GM10248 (cell line): ENCODE data around the gene METTL25B.

Experiments used
- CTCF ChIA-PET: fragments of 300-600 bp; sonication (Branson Sonifier 250); formaldehyde crosslinking; extraction: SDS; loops from one replicate; lab custom pipeline; 2021; ENCODE audit warnings: antibody characterized with exemption; lab: Yijun Ruan, JAX
- POLR2A ChIA-PET: fragments of 350-650 bp; sonication (Branson Sonifier 250); formaldehyde crosslinking; extraction: SDS; loops from one replicate; lab custom pipeline; 2020; ENCODE audit warnings: antibody characterized with exemption; lab: Yijun Ruan, JAX
- DNase-seq: peaks from one replicate; pipeline ENCODE4 v3.0.0; 2012; ENCODE audit errors: extremely low spot score
- TF ChIP-seq, protein P1 (sequence below): IDR thresholded peaks from 2 replicates; pipeline ENCODE4 v1.5.1; 2012; ENCODE audit warnings: mild to moderate bottlenecking, low read depth; ENCODE audit errors: extremely low read depth, missing control alignments, control extremely low read depth

METTL25B gene

GRCh38 chr1:156697481-156697880 is 30.8 kb upstream of the METTL25B start:
- TF ChIP-seq, protein P1, sequence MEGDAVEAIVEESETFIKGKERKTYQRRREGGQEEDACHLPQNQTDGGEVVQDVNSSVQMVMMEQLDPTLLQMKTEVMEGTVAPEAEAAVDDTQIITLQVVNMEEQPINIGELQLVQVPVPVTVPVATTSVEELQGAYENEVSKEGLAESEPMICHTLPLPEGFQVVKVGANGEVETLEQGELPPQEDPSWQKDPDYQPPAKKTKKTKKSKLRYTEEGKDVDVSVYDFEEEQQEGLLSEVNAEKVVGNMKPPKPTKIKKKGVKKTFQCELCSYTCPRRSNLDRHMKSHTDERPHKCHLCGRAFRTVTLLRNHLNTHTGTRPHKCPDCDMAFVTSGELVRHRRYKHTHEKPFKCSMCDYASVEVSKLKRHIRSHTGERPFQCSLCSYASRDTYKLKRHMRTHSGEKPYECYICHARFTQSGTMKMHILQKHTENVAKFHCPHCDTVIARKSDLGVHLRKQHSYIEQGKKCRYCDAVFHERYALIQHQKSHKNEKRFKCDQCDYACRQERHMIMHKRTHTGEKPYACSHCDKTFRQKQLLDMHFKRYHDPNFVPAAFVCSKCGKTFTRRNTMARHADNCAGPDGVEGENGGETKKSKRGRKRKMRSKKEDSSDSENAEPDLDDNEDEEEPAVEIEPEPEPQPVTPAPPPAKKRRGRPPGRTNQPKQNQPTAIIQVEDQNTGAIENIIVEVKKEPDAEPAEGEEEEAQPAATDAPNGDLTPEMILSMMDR, result no peak
- no peak for DNase-seq
- ChIA-PET POLR2A (no interaction called here), CTCF (interaction anchor here (1.2 to 27.7 kb wide), 6 partner anchors 9 to 70 kb away, joined by 4 to 597 read pairs (median 8); partner anchors contain the start of genes ISG20L2, METTL25B and NES)

DNA sequence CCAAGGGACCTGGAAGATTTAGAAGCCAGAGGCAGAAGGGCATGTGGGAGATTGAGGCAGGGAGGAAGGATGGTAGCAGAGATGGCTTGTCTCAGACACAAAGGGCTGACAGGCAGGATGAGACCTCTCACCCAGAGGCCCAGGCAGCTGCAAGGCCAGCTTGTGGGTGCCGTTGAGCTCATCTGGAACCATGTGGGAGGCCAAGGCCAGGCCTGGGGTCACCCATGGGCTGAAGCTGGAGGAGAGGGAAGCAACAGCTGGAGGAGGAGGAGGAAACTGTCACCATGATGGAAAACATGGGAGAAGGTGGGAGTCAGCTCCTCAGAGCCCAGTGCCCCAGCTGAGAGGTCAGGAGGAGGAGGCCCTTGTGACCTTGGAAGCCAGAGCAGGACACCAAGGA is 29.3 kb upstream of the METTL25B start:
- DNase-seq, result no peak
- CTCF ChIA-PET, result interaction anchor here (2.1 to 27.7 kb wide), 4 partner anchors 13 to 39 kb away, joined by 4 to 597 read pairs (median 64); partner anchors contain the start of genes ISG20L2, METTL25B and NES
- POLR2A ChIA-PET, result no interaction called here
- TF ChIP-seq, protein P1, result no peak

- POLR2A ChIA-PET, result interaction anchor here (0.7 kb wide), 1 partner anchor 33 kb away, joined by 4 read pairs; no protein-coding TSS in a partner anchor
- DNase-seq, result no peak
- CTCF ChIA-PET, result interaction anchor here (1.1 to 27.7 kb wide), 4 partner anchors 15 to 42 kb away, joined by 3 to 597 read pairs (median 93); partner anchors contain the start of genes ISG20L2, METTL25B and NES
- TF ChIP-seq, protein P1, result no peak
Observed at GRCh38 chr1:156700736-156701531, 27.3 kb upstream of the METTL25B start.

- no peak for DNase-seq
Observed at GRCh38 chr1:156703336-156703735, 24.9 kb upstream of the METTL25B start.

GRCh38 chr1:156703741-156704140 is 24.5 kb upstream of the METTL25B start:
- POLR2A ChIA-PET, result no interaction called here
- CTCF ChIA-PET, result interaction anchor here (1.4 to 27.7 kb wide), 5 partner anchors 13 to 77 kb away, joined by 3 to 597 read pairs (median 69); partner anchors contain the start of genes ISG20L2, METTL25B and NES
- TF ChIP-seq, protein P1, result no peak
- no peak for DNase-seq

More at GRCh38 chr1:156703336-156703735, 24.9 kb upstream of the METTL25B start:
- ChIA-PET POLR2A (interaction anchor here (0.6 kb wide), 1 partner anchor 15 kb away, joined by 3 read pairs; no protein-coding TSS in a partner anchor), CTCF (interaction anchor here (0.9 to 27.7 kb wide), 5 partner anchors 17 to 171 kb away, joined by 3 to 597 read pairs (median 69); partner anchors contain the start of genes ISG20L2, METTL25B and NES)
- TF ChIP-seq, protein P1, result no peak

- ChIA-PET CTCF (interaction anchor here (2.4 to 27.7 kb wide), 6 partner anchors 12 to 78 kb away, joined by 9 to 597 read pairs (median 56); partner anchors contain the start of genes ISG20L2, METTL25B and NES), POLR2A (no interaction called here)
- no peak for DNase-seq
- TF ChIP-seq, protein P1, result no peak
Observed at GRCh38 chr1:156704166-156704711, 24.0 kb upstream of the METTL25B start.
